ENCODE measurements around the gene ARG2. TPM values are rescaled to one million over a fixed set of nuclear protein-coding genes. Genes with fewer than 3 reads are reported as not detected.
A peak's percentile ranks its signal among the peaks of the same experiment; 100 is the strongest.

ARG2 gene
- total and polyA plus RNA-seq, 10 of the 15 experiments (the other 5 are each of a cell fraction or from before 2014, with no cell fraction given): 0.48 to 7.8 (median 1.1) TPM

DNA sequence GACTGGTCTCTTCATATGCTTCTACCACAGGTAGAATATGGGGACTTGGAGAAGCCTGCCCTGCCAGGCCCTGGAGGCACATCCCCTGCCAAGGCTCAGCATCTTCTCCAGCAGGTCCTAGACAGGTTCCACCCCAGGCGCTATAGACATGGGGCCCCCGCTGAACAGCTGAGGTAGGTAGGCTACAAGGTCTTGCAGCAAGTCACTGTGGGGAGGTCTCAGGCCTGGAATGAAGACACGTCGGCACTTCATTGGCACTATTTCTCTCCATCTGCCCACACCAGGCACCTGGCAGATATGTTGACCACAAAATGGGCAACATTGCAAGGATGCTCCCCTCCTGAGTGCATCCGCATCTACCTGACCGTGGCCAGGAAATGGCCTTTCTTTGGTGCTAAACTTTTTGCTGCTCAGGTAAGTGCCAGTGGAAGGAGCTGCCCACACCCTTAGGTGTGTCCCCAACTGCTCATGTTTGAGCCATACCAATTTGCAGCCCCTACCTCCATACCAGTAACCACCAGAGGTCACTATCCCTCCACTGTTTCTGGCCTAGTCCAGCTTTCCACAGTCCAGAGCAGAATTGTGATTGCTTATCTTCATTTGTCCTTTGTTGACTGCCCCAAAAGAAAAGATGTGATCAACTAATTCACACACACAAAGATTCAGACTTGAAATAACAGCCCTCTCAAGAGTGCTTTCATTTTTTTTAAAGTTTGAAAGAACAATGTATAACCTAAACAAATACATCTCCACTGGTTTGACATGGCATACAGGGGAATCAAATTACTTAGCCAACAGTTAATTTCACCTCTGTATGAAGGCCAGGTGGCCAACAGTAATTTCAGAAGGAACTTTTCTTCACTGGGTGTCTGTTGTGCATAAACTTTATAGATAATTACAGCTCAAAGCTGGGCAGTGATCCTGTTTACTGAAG lies 35.7 kb upstream of the ARG2 start:
- H3K79me2 ChIP-seq (ENCODE audit: control insufficient read depth, insufficient read depth, low read length): no peaks in the 10 kb centered on the region
- FAIRE-seq: peak; percentile 80
- 72% methylated on average over 6 of the region's 6 CpGs for WGBS (ENCODE audit: insufficient coverage, insufficient replicate concordance, low lambda C conversion rate, missing lambda C conversion rate)
- H3K27me3 ChIP-seq (replicated peaks in 1 of 2; ENCODE audit: control insufficient read depth in 2 of 2, insufficient read depth in 2 of 2, low read length in 1 of 2): no peaks in the 10 kb centered on the region
- peak; percentile 98 for ATAC-seq
- no TSS peak for BruUV-seq (replicated peaks)
- TF ChIP-seq TARDBP (IDR thresholded peaks at IDR 0.05; ENCODE audit: borderline replicate concordance): no peak
- TF ChIP-seq, protein P1, sequence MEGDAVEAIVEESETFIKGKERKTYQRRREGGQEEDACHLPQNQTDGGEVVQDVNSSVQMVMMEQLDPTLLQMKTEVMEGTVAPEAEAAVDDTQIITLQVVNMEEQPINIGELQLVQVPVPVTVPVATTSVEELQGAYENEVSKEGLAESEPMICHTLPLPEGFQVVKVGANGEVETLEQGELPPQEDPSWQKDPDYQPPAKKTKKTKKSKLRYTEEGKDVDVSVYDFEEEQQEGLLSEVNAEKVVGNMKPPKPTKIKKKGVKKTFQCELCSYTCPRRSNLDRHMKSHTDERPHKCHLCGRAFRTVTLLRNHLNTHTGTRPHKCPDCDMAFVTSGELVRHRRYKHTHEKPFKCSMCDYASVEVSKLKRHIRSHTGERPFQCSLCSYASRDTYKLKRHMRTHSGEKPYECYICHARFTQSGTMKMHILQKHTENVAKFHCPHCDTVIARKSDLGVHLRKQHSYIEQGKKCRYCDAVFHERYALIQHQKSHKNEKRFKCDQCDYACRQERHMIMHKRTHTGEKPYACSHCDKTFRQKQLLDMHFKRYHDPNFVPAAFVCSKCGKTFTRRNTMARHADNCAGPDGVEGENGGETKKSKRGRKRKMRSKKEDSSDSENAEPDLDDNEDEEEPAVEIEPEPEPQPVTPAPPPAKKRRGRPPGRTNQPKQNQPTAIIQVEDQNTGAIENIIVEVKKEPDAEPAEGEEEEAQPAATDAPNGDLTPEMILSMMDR (IDR thresholded peaks at IDR 0.05 in 2 of 3, conservative IDR thresholded peaks at IDR 0.05 in 1 of 3; ENCODE audit: control insufficient read depth in 2 of 3, extremely low read depth in 1 of 3, insufficient read depth in 1 of 3, low read depth in 3 of 3, low read length in 3 of 3): peak; percentile 77 to 83 (median 80)
- peak; percentile 95 for TF ChIP-seq SMC3 (IDR thresholded peaks at IDR 0.05; ENCODE audit: borderline replicate concordance, low read length)
- 0 out of 2 replicates have a peak, but pooled peaks have one; percentile 13 for TF ChIP-seq FOXM1 (IDR thresholded peaks at IDR 0.05; ENCODE audit: low read depth, low read length)
- no peak for TF ChIP-seq MXI1 (IDR thresholded peaks at IDR 0.05; ENCODE audit: low read depth, low read length)
- TF ChIP-seq RUNX3 (IDR thresholded peaks at IDR 0.05; ENCODE audit: low read length): 0 out of 2 replicates have a peak, but pooled peaks have one; percentile 16
- TF ChIP-seq RAD21 (IDR thresholded peaks at IDR 0.05; ENCODE audit: insufficient read depth, low read depth, low read length): peak; percentile 96
- H3K4me2 ChIP-seq (ENCODE audit: control insufficient read depth, insufficient read depth): no peak overlapping the region
- no peak overlapping the region for H2AFZ ChIP-seq (ENCODE audit: control insufficient read depth, low read depth, low read length)
- ChIA-PET RAD21 (ENCODE audit: unreplicated experiment) (interaction anchor here (0.8 to 11.1 kb wide), 15 partner anchors 12 to 156 kb away, joined by 3 to 153 read pairs (median 4); partner anchors contain the start of genes PIGH and RDH12), CTCF (interaction anchor here (0.6 to 27.6 kb wide), 26 partner anchors 7 to 1939 kb away, joined by 3 to 583 read pairs (median 4); partner anchors contain the start of genes PIGH, RDH11 and RDH12), POLR2A (interaction anchor here (0.9 kb wide), 1 partner anchor 85 kb away, joined by 3 read pairs; no protein-coding TSS in a partner anchor), SMC1A (ENCODE audit: uncharacterized antibody, unreplicated experiment) (interaction anchor here (0.8 to 12.1 kb wide), 22 partner anchors 12 to 198 kb away, joined by 3 to 206 read pairs (median 4); partner anchors contain the start of genes ARG2, PIGH and RDH12)
- no peaks in the 10 kb centered on the region for H4K20me1 ChIP-seq (ENCODE audit: control insufficient read depth, insufficient read depth)
- H3K27ac ChIP-seq (ENCODE audit: control insufficient read depth, insufficient read depth): no peak overlapping the region
- H3K9ac ChIP-seq (ENCODE audit: control insufficient read depth, insufficient read depth, low read length): no peak overlapping the region
- no peaks in the 10 kb centered on the region for H3K4me1 ChIP-seq (ENCODE audit: control insufficient read depth, insufficient read depth, low read length)
- DNase-seq (ENCODE audit: low read depth, low spot score): no peak
- no peaks in the 10 kb centered on the region for H3K9me3 ChIP-seq (replicated peaks; ENCODE audit: control insufficient read depth, insufficient read depth, low read length)
- no peak overlapping the region for H3K4me3 ChIP-seq
- intact Hi-C loops (cut with micrococcal nuclease; ENCODE audit: unreplicated experiment): loop anchor here (1.0 kb wide), 2 partner anchors 83 to 120 kb away; no protein-coding TSS in a partner anchor
- H3K36me3 ChIP-seq (ENCODE audit: control insufficient read depth in 2 of 2, insufficient read depth in 2 of 2, low read length in 1 of 2): peaks cover 0 to 8% of the 10 kb centered on the region in 2 experiments; a peak in 1 of 4 replicates
- in situ Hi-C loops (cut with MboI): loop anchor here (5.0 to 10.0 kb wide), 2 partner anchors 83 to 121 kb away; partner anchors contain the start of gene RDH12
